GM23248 (cell line): Measurements from ENCODE around the gene FSTL4.

Experiments
- EZH2 ChIP-seq: fragments of 200-600 bp; sonication (generic); IDR thresholded peaks from 2 replicates; pipeline ENCODE4 v1.6.1; 2018; ENCODE audit warnings: antibody characterized with exemption, mild to moderate bottlenecking; ENCODE audit not compliant: insufficient read depth, poor library complexity, severe bottlenecking
- EZH2phosphoT487 ChIP-seq: fragments of 200-600 bp; sonication (generic); IDR thresholded peaks from 2 replicates; pipeline ENCODE4 v1.6.1; 2018; ENCODE audit warnings: antibody characterized with exemption, moderate library complexity, mild to moderate bottlenecking, low read depth; ENCODE audit not compliant: insufficient read depth

DNA sequence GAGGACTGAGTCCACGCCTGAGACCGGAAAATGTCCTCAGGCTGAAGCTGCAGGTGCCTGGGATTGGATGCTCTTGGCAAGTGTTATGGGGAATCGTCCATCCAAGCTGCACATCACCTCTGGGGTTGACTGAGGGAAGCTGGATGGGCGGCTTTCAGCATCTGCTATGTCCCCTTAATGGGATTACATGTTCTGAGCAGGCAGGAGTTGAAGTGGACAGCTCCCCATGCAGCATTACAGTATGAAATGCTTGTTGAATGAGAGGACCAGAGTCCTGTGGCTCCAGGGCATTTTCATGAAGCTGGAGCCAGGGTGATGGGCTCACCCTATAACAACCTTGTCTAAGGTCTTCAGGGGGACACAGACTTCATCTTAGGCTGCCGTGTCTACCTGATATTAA lies 289.6 kb downstream of the FSTL4 start:
- TF ChIP-seq EZH2phosphoT487 (no peak), EZH2 (no peak)
